ENCODE results near the gene YIPF5. TPM values are rescaled to one million over a fixed set of nuclear protein-coding genes. Genes with fewer than 3 reads are reported as not detected.

Gene YIPF5
- total and polyA plus RNA-seq, 7 donors, result 12.3 to 44.6 (median 35.2) TPM

Small RNAs within 50 kb of the gene (small RNA-seq; reads per million reads assigned to genes)
- 0 to 0.06 (median 0) reads per million in 3 donors for gene RN7SL87P

Other genes with a start within 250 kb of the YIPF5 start
- under 1 TPM; under 0.01 to 0.71 (median 0.22) TPM for gene KCTD16, start 214 bp upstream of the YIPF5 start, total RNA-seq
- gene KCTD16, start 214 bp upstream of the YIPF5 start, polyA plus RNA-seq, result under 1 TPM in 1 of 3 donors, not detected in 2; 0.04 TPM